GM10847 (cell line): ENCODE results near the gene RGS6.

Experiments
- POLR2A ChIP-seq: IDR thresholded peaks from 2 replicates; pipeline ENCODE4 v1.6.1; 2011; ENCODE audit not compliant: insufficient read length; ENCODE audit errors: extremely low read depth

The RGS6 gene

DNA sequence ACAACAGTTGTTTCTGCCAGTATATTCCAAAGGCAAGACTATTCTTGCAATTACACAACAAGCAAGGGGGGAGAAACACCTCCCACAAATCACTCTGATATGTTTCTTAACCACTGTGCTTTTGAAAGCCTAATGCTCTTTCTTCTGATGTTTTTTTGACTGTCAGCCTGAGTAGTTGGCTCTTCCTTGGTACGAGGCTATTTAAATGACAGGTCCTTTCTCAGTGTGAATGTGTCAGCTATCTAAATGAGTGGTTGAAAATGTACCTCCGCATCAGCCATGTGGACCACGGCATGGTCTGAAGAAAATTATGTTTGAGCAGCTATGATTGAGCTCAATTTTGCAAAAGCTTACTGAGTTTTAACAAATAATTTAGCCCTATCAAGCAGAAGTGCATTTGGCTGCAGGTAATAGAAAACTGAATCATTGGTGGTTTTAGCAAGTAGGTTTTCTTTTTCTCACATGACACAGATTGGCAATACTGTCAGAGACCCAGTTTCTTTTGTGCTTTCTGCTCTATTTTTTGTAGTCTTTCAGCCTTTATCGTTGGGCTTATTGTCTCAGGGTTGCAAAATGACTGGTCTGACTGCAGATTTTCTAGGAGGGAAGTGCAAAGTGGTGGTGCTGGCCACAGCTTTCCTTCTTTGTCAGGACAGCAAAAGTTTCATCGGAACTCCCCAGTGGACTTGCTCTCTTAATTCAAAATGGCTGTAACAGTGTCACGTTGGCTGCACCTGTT lies 162.8 kb downstream of the RGS6 start:
- TF ChIP-seq POLR2A, result no peak

GRCh38 chr14:72097173-72097783 lies 165.0 kb downstream of the RGS6 start:
- no peak for TF ChIP-seq POLR2A

- TF ChIP-seq POLR2A, result no peak
Observed at GRCh38 chr14:72098210-72098609, 166.0 kb downstream of the RGS6 start.

GRCh38 chr14:72099566-72099965 lies 167.3 kb downstream of the RGS6 start:
- TF ChIP-seq POLR2A, result no peak

GRCh38 chr14:72104011-72104613 lies 171.9 kb downstream of the RGS6 start:
- TF ChIP-seq POLR2A, result no peak

DNA sequence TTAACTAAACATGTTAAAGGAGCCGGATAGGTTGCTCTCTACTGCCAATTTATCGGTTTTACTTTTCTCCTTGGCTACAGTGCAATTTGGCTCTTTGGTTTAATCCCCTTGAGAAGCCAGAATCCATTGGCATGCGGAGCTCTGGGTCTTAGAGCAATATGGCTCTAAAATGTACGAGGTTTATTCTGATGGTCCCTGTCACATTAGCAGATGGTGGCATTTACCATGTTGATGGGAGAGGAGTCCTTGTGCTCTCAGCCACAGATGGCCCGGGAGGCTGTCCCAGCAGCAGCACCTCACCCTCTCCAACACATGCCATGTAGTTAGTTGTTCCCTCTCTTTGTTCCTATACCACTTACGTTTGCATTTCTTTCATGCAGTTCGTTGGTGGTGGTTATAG lies 179.7 kb downstream of the RGS6 start:
- no peak for TF ChIP-seq POLR2A

DNA sequence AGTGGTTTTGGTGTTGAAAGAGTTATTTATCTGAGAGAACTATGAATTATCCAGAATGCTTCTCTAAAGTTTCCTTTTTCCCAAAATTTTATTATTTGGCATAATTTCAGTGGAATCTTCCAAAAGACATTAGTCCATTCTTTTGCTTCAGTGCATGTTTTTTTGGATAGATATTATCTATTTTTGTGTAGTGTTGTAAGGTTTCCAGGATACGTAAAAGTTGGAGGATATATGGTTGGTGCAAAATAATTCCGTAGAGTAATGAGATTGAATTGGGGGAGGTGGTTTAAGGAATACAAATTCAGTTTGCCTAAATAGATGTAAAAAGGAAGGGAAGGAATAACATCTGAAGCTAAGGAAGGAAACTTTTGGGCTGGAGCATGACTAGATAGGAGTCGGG lies 186.6 kb downstream of the RGS6 start:
- TF ChIP-seq POLR2A, result no peak

- no peak for TF ChIP-seq POLR2A
Observed at GRCh38 chr14:72120315-72120714, 188.1 kb downstream of the RGS6 start.

DNA sequence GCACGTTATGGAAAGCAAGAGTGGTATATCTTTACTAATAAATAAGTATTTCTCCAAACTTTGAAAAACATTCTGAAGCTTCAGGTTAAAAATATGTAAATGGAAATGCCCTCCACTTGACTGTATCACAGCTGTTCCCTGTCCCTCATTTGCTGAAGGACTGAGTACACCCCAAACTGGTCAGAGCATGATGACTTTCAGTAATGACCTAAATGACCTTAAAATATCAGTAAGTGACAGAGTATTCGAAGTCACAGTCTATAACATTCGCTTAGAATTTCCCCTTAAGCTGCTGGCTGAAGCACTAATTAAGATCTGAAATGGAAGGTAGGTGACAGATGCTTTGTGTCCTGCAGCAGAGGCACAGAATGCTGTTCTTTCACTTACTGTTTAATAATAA lies 191.5 kb downstream of the RGS6 start:
- no peak for TF ChIP-seq POLR2A

GRCh38 chr14:72124171-72124570 lies 191.9 kb downstream of the RGS6 start:
- no peak for TF ChIP-seq POLR2A

DNA sequence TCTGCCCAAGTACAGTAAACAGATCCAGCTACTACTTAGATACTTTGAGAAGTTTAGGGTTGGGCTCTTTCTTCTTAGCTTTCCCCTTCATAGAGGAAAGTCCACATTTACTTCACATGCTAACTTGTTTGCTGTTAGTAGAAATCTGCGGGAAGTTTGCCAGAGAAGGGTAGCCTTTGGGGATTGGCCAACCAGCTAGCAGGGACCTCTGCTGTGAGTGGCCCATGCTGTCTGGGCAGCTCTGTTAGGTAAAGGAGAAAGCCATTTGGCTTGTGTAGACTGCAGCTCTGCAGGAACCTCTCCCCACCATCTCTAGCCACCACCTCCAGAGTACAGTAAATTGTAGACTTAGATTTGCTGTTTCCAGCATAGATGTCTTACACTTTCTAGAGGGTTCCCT lies 193.9 kb downstream of the RGS6 start:
- TF ChIP-seq POLR2A, result no peak

GRCh38 chr14:72126561-72126960 lies 194.3 kb downstream of the RGS6 start:
- TF ChIP-seq POLR2A, result no peak

DNA sequence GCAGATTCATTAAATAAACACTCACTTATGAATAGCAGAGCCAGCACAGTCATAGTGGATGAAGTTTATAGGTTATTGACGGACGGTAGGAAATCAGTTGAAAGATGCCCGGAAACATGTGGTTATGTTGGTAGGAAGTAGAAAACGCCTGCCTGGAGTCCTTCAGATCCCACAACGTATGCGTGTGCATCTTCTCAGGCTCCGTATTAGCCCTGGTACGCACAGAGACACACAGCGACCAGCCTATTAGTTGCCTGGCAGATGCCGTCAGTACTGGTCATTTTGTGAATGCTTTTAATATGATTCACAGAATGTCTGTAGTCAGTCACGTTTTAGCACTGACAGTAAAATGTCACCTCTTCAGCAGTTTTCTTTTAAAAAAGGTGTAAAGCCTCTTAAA lies 196.4 kb downstream of the RGS6 start:
- TF ChIP-seq POLR2A, result no peak

- no peak for TF ChIP-seq POLR2A
Observed at GRCh38 chr14:72129291-72129690, 197.1 kb downstream of the RGS6 start.

DNA sequence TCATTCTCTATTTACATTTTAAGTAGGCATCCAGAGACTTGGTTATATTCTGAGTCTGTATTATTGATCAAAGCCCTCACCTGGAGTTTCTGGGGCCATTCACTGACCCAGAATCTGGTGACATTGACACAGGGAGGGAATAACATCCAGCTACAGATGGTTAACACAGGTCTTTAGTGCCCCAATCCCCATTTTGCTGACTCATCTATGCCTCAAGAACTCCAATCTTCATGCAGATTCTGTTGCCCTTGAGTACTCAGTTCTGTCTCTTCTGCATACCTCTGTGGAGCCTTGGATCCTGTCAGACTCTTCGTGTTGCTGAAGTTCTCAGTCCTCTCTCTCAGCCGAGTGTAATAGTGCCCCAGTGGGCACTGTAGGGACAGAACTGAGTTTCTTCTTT lies 208.9 kb downstream of the RGS6 start:
- no peak for TF ChIP-seq POLR2A

DNA sequence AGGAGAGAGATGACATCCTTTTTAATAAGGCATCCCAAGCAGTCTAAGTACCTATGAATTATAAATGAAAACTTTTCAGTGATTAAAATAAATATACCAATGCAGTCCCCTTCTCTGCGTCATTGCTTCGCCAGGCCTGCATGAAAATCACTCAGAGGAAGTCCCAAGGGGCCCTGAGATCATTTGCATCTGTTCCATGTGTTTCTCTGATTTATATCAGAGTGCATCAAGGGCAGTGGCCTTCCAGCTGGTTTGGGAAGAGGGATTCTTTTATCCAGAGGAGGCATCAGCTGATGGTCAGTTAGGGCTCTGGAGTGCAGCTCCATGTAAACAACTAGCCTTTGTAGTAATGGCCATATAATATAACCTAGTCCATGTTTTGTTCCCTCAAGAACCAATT lies 210.1 kb downstream of the RGS6 start:
- no peak for TF ChIP-seq POLR2A
